ENCODE results near the gene SERTAD4.

The SERTAD4 gene

GRCh38 chr1:210237981-210238380, 5.4 kb downstream of the SERTAD4 start:
- CTCF ChIA-PET = no interaction called here
- Mint-ChIP-seq H3K9me3 (no peaks in the 10 kb centered on the region), H3K27me3 (peaks cover 73% of the 10 kb centered on the region), H3K27ac (no peak overlapping the region), H3K4me1 (peaks cover 8% of the 10 kb centered on the region), H3K4me3 (no peak overlapping the region), H3K36me3 (no peaks in the 10 kb centered on the region)
- DNase-seq = no peak

GRCh38 chr1:210239349-210240111, 6.9 kb downstream of the SERTAD4 start:
- CTCF ChIA-PET = no interaction called here
- DNase-seq = no peak
- H3K36me3 Mint-ChIP-seq = no peaks in the 10 kb centered on the region
- H3K9me3 Mint-ChIP-seq = no peaks in the 10 kb centered on the region
- peaks cover 1% of the 10 kb centered on the region for H3K4me1 Mint-ChIP-seq
- H3K4me3 Mint-ChIP-seq = no peak overlapping the region
- no peak overlapping the region for H3K27ac Mint-ChIP-seq
- H3K27me3 Mint-ChIP-seq = peaks cover 63% of the 10 kb centered on the region

GRCh38 chr1:210241121-210241520, 8.5 kb downstream of the SERTAD4 start:
- Mint-ChIP-seq H3K27me3 (peaks cover 63% of the 10 kb centered on the region), H3K4me3 (no peak overlapping the region), H3K36me3 (no peaks in the 10 kb centered on the region), H3K9me3 (no peaks in the 10 kb centered on the region), H3K27ac (no peak overlapping the region), H3K4me1 (no peaks in the 10 kb centered on the region)
- no peak for DNase-seq
- CTCF ChIA-PET = no interaction called here

GRCh38 chr1:210244746-210245367, 12.3 kb downstream of the SERTAD4 start:
- no peak for DNase-seq
- Mint-ChIP-seq H3K4me3 (no peak overlapping the region), H3K27me3 (peaks cover 73% of the 10 kb centered on the region), H3K9me3 (no peaks in the 10 kb centered on the region), H3K36me3 (no peaks in the 10 kb centered on the region), H3K27ac (no peak overlapping the region), H3K4me1 (peaks cover 2% of the 10 kb centered on the region)
- CTCF ChIA-PET = interaction anchor here (1.1 kb wide), 1 partner anchor 155 kb away, joined by 3 read pairs; no protein-coding TSS in a partner anchor

- H3K4me3 Mint-ChIP-seq = no peak overlapping the region
- H3K27me3 Mint-ChIP-seq = peaks cover 74% of the 10 kb centered on the region
- no peak overlapping the region for H3K27ac Mint-ChIP-seq
- CTCF ChIA-PET = interaction anchor here (0.6 kb wide), 1 partner anchor 869 kb away, joined by 3 read pairs; no protein-coding TSS in a partner anchor
- no peaks in the 10 kb centered on the region for H3K9me3 Mint-ChIP-seq
- peaks cover 10% of the 10 kb centered on the region for H3K4me1 Mint-ChIP-seq
- DNase-seq = no peak
- H3K36me3 Mint-ChIP-seq = no peaks in the 10 kb centered on the region
Observed at GRCh38 chr1:210246447-210246846, 13.9 kb downstream of the SERTAD4 start.

- Mint-ChIP-seq H3K27ac (no peak overlapping the region), H3K4me3 (no peak overlapping the region), H3K36me3 (no peaks in the 10 kb centered on the region), H3K4me1 (peaks cover 16% of the 10 kb centered on the region), H3K9me3 (no peaks in the 10 kb centered on the region), H3K27me3 (peaks cover 80% of the 10 kb centered on the region)
- DNase-seq = no peak
- CTCF ChIA-PET = no interaction called here
Observed at GRCh38 chr1:210248341-210248740, 15.7 kb downstream of the SERTAD4 start.

- Mint-ChIP-seq H3K36me3 (no peaks in the 10 kb centered on the region), H3K27me3 (peaks cover 90% of the 10 kb centered on the region), H3K4me3 (no peak overlapping the region), H3K9me3 (no peaks in the 10 kb centered on the region), H3K27ac (no peak overlapping the region), H3K4me1 (peaks cover 16% of the 10 kb centered on the region)
- CTCF ChIA-PET = no interaction called here
- DNase-seq = no peak
Observed at GRCh38 chr1:210250665-210250997, 18.0 kb downstream of the SERTAD4 start.

- Mint-ChIP-seq H3K36me3 (no peaks in the 10 kb centered on the region), H3K27me3 (peaks cover 95% of the 10 kb centered on the region), H3K4me1 (peaks cover 16% of the 10 kb centered on the region), H3K9me3 (no peaks in the 10 kb centered on the region), H3K4me3 (no peak overlapping the region), H3K27ac (no peak overlapping the region)
- DNase-seq = peak; percentile 26
- CTCF ChIA-PET = no interaction called here
Observed at GRCh38 chr1:210250998-210251679, 18.5 kb downstream of the SERTAD4 start.

GRCh38 chr1:210251680-210252490, 19.3 kb downstream of the SERTAD4 start:
- H3K36me3 Mint-ChIP-seq = no peaks in the 10 kb centered on the region
- CTCF ChIA-PET = no interaction called here

GRCh38 chr1:210252621-210253051, 20.0 kb downstream of the SERTAD4 start:
- peaks cover 88% of the 10 kb centered on the region for H3K27me3 Mint-ChIP-seq

More at GRCh38 chr1:210251680-210252490, 19.3 kb downstream of the SERTAD4 start:
- H3K9me3 Mint-ChIP-seq = no peaks in the 10 kb centered on the region
- H3K4me1 Mint-ChIP-seq = peaks cover 16% of the 10 kb centered on the region
- H3K27me3 Mint-ChIP-seq = peaks cover 91% of the 10 kb centered on the region
- no peak for DNase-seq
- H3K27ac Mint-ChIP-seq = no peak overlapping the region
- peak overlapping the region; percentile 58 for H3K4me3 Mint-ChIP-seq

GRCh38 chr1:210254298-210254697, 21.7 kb downstream of the SERTAD4 start:
- Mint-ChIP-seq H3K27me3 (peaks cover 74% of the 10 kb centered on the region), H3K4me1 (peaks cover 14% of the 10 kb centered on the region), H3K9me3 (no peaks in the 10 kb centered on the region), H3K36me3 (no peaks in the 10 kb centered on the region), H3K27ac (no peak overlapping the region), H3K4me3 (no peak overlapping the region)
- CTCF ChIA-PET = interaction anchor here (1.1 kb wide), 1 partner anchor 9 kb away, joined by 3 read pairs; no protein-coding TSS in a partner anchor
- DNase-seq = no peak

More at GRCh38 chr1:210252621-210253051, 20.0 kb downstream of the SERTAD4 start:
- Mint-ChIP-seq H3K4me3 (no peak overlapping the region), H3K27ac (no peak overlapping the region), H3K36me3 (no peaks in the 10 kb centered on the region), H3K9me3 (no peaks in the 10 kb centered on the region), H3K4me1 (peaks cover 14% of the 10 kb centered on the region)
- CTCF ChIA-PET = interaction anchor here (0.7 kb wide), 1 partner anchor 19 kb away, joined by 3 read pairs; no protein-coding TSS in a partner anchor
- no peak for DNase-seq

- Mint-ChIP-seq H3K27ac (no peak overlapping the region), H3K4me1 (no peaks in the 10 kb centered on the region), H3K4me3 (no peak overlapping the region), H3K27me3 (peaks cover 42% of the 10 kb centered on the region), H3K9me3 (no peaks in the 10 kb centered on the region), H3K36me3 (no peaks in the 10 kb centered on the region)
- CTCF ChIA-PET = no interaction called here
- DNase-seq = no peak
Observed at GRCh38 chr1:210257698-210258529, 25.3 kb downstream of the SERTAD4 start.

GRCh38 chr1:210259561-210259960, 27.0 kb downstream of the SERTAD4 start:
- DNase-seq = no peak
- Mint-ChIP-seq H3K4me3 (no peak overlapping the region), H3K27me3 (peaks cover 25% of the 10 kb centered on the region), H3K36me3 (no peaks in the 10 kb centered on the region), H3K9me3 (no peaks in the 10 kb centered on the region), H3K4me1 (no peaks in the 10 kb centered on the region), H3K27ac (no peak overlapping the region)
- CTCF ChIA-PET = no interaction called here
